Activated T-cell treated with anti-CD3 and anti-CD28 coated beads for 1 hour (primary cell): ENCODE results near the gene SPRY2.
A peak's percentile ranks its signal among the peaks of the same experiment; 100 is the strongest.
"Not testable (repeated sequence)": the region's sequence is repeated elsewhere in the genome, so short reads cannot be mapped to it uniquely, and the experiment has no call there.

Experiments used
- DNase-seq: peaks from one replicate; pipeline ENCODE4 v3.0.0-alpha.2; 2020; ENCODE audit warnings: low read depth

Gene SPRY2

DNA sequence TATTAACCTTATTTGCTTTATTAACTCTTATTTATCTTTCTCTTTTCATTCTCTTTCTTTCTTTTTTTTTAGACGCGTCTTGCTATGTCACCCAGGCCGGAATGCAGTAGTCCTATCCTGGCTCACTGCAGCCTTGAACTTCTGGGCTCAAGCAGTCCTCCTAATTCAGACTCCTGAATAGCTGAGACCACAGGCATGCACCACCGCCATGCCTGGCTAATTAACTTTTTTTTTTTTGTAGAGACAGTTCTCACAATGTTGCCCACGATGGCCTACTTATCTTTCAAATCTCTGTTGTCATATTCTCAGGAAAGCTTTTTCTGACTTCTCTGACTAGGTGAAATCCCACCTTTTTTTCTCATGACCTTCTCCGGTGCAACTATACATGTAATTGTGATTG, 7.8 kb upstream of the SPRY2 start:
- no peak for DNase-seq

DNA sequence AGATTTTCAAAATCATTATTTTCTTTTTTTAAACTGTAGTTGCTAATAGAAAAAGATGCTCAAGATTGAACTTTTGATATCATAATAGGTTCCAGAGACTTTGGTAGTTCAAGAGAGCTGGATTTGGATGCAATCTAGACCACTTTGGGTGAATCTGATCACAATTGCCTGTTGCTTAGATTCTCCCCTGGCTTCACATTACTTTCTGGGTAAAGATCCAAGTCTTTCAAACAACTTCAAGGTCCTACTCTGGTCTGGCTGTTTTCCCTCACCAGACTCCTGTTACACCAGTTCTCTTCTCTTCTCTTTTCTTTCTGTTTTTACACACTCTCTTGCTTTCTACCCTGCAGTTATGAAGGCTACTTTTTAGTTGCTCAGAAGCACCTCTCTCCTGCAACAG, 7.4 kb upstream of the SPRY2 start:
- DNase-seq, result no peak

DNA sequence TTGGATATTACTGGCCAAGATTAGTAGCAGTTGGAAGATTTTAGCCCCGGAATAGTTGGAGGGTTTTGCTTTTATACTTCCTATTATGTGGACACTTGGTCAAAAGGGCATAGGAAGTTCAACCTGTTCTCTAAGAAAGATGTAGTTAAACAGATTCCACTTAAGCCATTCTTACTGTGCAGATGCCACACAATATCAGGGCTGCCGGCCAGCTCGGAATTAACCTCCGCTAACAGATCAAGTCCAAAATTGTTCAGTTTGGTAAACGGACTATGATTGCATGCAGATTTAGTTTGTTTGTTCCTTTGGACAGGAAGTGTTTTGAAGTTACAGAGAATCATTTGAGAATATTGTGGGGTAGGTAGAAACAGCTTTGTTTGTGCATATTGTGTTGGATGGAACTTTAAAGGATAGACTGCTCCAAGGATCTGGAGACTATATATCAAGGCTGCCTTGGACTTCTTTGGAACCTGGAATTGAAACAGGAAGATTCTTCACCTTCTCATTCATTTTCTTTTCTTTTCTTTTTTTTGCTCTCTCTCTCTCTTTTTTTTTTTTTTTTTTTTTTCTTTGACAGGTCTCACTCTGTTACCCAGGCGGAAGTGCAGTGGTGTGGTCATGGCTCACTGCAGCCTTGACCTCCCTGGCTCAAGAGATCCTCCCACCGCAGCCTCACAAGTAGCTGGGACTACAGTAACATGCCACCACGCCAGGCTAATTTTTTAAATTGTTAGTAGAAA, 5.0 kb upstream of the SPRY2 start:
- DNase-seq, result no peak

DNA sequence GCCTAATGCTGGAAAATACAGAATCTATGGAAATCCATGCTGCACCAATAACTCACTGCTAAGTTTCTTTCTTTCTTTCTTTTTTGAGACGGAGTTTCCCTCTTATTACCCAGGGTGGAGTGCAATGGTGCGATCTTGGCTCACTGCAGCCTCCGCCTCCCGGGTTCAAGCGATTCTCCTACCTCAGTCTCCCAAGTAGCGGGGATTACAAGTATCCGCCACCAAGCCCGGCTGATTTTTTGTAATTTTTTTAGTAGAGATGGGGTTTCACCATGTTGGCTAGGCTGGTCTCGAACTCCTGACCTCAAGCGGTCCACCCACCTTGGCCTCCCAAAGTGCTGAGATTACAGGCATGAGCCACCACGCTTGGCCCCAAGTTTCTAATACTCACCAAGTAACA, 3.1 kb upstream of the SPRY2 start:
- DNase-seq, result not testable (repeated sequence)

DNA sequence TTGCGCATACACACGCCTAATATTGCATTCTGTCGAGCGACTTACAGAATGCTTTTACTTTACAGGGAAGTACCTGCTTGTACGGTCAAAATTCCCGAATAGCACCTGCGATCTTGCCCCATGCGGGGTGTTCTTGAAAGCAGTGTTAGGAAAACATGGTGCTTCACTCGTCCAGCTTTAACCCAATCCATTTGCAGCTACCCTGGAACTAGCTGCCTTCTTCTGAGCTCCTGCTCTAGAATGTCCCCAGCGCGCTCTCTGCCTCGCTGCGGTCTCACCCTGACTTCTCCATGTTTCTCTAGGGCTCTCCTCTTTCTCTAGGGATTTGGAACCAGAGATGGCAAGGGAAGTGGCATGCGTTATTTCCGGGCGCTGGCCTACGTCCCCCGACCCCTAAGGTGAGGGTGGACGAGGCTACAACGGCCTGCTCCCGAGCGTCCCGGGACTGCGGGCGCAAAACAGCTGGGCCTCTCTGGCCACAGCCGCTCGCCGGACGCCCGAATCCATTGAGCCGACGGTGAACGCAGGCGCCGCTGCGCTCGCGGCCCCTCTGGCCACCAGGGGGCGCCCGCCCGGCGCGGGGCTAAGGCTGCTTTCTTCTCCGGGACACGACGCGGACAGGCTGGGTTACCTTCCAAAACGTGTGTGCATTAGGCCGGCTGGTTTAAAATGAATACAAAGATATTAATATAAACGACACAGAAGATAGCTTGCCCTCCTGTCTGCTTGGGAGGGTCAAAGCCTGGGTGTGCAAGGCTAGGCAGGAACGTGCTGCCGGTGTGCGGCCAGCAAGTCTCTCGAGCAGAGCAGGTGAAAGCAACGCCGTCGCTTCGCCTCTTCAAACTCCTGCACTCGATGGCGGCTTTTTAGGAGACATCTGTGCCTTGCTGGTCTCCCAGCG, 1.8 kb upstream of the SPRY2 start:
- peak; percentile 60 for DNase-seq

DNA sequence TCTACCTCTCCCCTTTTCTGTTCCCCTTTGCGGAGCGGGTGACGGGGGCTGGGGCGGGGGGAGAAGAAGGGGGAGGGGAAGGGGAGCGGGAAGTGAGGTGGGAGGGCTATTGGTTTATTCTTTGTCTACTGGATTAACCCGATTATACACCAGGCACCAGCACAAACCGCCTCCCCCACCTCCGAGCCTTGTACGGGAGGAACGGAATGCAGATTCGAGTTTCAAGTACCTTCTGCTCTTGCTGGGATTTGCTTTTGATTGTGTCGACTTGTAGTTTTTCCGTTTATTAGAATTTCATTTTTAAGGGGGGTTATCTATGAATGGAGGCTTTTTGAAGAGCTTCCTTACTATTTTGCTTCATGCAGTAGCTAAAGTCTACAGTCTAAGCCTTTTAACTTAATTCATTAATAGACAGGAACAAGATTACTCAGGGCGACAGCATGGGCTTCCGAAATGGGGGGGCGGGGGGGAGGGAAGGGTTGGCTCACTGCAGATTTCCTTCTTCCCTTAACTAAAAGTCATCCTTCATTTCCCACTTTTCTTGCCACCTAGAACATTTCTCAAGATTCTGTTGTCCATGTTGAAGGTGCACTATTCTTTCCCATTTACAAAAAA, 937 bp upstream of the SPRY2 start:
- DNase-seq, result no peak

DNA sequence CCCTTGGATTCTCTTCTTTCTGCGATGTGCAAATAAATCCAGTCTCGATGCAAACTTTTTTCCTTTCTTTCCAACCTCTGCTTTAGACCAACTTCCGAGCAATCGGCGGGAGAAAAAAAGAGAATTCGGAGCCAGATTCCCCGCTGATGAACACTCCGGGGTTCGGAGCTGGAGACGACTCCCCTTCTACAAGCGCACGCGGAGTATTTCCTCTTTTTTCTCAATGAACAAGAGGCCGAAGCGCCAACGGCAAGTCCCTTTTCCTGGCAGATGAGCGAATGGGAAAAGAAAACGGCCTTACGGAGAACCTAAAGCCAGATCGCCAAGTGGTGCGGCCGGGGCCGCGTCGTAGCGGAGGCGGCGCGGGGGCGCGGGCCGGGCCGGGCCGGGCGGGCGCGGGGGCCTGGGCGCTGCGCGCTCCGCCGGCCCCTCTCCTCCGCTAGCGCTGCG, 250 bp downstream of the SPRY2 start:
- DNase-seq, result no peak

DNA sequence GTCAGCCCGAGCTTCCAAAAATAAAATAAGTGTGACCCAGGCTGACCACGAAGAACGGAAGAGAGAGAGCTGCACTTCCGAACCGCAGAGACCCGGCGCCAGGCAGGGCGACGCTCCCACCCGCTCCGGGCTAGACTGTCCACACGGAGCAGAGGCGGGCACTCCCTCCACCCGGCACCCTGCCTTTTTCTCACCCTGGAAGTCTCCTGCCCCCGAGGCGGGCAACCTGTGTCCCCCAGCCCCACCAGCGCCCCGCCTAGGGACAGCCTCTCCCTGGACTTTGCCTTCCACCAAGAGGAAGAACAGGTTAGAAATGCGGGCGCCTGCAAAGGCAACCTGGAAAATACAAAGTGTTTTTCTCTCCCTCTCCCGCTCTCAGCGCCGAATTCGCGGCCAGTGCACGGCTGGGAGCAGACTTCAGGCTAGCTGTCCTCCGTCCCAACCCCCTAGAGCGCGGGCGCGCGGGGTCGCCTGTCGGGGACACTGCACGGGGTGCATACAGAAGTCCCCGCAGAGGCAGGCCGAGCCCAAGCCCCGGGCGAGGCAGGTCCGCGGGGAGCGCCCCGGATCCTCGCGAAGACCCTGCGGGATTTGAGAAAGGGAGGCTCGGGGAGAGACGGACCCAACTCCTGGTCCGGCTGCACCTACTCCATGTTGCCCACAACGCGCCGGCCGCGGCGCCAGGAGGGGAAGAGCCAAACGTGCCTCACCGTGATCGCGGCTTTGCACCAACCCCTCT, 845 bp downstream of the SPRY2 start:
- DNase-seq, result no peak

DNA sequence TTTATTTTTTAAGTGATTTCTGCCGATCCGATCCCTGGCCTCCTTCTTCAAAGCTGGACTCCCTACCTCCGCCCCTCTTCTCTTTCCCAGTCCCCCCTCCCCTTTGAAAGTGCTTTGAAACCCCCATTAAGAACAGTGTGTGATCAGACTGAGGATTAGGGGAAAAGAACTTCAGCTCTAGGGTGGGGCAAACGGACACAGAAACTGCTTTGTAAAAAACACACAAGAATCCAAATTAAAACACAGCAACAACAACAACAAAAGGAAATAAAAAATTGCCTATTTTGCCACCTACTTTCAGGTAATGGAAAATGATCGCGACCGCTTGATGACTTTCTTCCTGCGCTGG, 1.4 kb downstream of the SPRY2 start:
- DNase-seq, result no peak

DNA sequence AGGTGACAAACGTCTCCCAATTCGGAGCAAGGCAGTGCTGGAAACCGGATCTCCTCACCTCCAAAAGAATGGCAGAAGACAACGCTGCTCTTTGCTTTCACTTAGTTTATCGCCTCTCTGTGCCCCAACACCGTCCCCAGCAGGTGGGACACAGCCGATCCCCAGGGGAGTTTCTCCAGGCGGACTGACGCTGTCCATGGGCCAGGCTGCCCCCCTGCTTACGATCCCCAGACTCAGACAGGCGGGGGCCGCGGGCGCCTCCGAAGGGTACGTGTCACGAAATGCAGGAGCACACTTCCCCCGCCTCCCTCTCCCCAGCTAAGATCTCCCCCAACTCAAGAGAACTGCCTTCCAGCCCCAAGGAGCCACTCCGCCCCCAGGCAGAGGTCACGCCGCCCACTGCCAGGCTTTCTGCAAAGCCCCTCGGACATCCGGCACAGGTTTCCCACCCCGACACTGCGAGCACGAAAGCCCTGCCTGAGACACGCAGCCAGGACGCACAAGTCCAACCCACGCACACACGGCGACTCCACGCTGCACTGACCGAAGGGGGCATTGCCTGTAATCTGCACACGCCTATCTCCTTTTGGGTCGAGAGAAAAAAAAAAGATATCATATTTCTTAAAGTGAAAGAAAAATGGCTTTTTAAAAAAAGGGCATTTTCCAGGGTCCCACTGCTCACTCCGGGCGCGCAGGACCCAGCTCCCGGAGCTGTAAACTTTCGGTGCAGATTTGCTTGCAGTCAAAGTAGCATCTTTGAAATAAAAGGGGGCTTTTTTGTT, 2.0 kb downstream of the SPRY2 start:
- no peak for DNase-seq

DNA sequence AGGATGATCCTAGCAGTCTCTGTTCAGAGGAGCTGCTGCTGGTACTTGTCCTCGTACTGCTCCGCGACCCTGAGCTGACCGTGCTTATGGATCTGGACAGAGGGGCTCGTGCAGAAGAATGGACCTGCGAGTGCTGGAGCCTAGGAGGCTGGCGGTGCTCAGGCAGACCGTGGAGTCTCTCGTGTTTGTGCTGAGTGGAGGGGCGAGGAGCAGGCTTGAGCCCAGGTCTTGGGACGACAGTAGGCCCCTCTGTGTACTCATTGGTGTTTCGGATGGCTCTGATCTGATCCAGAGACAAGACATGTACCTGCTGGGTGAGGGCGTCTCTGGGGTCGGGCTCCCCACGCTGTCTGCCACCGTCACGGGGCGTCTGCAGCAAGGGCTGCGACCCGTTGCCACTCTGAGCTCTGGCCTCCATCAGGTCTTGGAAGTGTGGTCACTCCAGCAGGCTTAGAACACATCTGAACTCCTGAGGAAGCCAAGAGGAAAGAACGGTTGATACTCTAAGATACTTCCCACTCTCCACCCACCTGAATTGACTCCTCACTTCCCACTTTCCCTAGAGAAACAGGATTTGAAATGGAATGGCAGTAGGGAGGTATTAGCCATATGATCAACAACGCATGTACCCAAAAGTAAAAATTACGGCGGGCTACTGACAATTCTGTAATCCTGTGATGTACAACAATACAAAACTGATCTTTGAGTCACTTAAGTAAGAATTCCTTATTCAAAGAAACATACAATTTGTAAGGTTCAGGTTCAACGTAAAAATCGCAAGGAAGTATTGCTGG, 3.4 kb downstream of the SPRY2 start:
- DNase-seq, result no peak

DNA sequence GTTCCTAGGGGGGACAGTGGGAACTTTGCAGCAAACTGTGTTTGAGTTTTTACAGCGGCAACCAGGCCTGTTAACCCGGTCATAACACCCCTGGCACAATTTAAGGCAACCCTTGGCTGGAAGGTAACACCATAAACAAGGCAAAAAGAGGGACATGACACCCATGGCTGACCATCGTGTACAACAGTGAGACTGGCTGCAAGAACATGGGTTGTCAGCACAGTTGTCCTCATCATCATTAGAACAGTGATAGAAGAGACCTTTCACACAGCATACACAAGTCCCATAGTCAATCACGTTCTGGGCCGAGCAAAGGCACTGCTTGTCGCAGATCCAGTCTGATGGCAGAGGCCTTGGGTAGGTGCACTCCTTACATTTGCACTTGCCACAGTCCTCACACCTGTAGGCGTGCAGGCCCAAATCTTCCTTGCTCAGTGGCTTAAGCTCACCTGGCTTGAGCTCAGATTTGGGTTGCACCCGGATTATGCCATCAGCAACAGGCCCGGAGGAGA, 4.1 kb downstream of the SPRY2 start:
- DNase-seq, result no peak

DNA sequence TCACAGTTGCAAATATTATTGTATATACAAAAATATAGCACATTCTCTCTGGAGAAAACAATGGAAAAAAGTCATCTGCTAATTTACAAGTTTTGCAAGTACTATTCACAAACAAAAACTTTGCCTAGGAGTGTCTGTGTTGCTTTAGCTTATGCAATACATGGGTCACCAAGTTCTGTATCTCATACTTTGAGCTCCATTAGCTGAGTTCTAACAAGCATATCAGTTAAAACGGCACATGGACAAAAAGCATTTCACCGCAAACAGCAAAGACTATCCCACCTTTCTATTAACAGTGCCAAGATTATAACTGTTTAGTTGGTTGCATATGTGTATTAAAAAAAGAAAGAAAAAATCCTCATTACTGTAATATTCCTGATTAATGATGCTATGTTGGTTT, 4.6 kb downstream of the SPRY2 start:
- DNase-seq, result no peak

DNA sequence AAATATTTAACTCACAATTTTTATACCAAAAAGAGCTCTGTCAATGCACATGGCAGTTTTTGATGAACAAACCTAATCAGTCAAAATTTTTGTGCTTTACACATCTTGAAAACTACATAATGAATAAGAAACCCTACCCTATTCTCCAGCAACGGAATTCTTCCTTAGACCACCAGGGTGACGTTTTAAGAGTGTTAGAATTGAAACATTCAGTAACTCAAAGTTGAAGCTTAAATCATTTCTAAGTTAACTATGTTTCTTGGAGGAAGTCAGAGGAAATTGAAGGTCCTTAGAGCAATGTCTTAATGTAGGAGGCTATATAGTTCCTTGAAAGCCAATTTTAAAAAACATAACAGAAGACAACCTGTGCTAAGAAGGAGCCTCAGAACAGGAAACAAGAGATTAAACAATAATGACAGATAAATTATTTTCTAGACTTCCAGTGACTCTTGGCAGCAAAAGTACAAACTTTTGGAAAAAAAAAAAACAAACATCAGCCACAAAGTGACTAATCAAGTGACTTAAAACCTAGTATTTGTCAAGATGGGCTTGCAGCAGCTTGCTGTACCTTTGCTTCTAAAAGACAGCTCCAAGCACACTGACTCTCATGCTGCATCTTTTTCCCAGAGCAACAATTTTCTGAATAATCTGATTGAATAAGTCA, 6.2 kb downstream of the SPRY2 start:
- no peak for DNase-seq

DNA sequence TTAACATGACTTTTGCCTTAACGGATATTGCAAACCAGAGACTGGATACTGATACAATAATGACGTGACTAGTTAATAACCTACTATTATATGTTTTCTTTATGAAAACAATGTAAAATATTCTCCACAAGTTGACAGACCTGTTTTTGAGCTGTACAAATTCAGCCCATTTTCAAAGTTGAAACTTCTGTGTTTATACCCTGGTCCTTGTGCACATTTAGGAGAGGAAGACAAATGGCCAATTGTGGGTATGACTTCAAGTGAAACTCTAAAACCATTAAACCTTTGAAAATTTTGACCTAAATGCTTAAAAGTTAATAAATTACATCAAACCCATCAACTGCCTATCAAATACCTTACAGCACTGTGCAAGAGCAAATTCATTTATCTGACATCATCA, 8.9 kb downstream of the SPRY2 start:
- no peak for DNase-seq

DNA sequence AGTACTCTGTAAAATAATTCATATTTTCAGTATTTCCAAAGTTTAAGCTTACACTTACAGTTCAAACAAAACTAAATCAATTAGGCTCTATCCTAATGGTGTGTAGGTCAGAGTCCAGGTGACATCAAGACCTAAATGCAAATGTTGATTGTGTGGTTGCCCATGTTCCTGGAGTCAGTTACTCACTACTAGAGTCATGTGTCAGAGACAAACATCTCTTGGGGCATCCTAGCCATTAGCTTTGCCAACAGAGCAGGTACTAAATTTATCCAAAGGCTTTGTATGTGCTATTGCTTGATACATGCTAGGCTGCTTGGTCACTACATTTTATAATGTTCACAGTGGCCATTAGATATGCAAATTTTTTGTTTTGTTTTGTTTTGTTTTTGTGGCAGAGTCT, 11.7 kb downstream of the SPRY2 start:
- DNase-seq, result no peak

DNA sequence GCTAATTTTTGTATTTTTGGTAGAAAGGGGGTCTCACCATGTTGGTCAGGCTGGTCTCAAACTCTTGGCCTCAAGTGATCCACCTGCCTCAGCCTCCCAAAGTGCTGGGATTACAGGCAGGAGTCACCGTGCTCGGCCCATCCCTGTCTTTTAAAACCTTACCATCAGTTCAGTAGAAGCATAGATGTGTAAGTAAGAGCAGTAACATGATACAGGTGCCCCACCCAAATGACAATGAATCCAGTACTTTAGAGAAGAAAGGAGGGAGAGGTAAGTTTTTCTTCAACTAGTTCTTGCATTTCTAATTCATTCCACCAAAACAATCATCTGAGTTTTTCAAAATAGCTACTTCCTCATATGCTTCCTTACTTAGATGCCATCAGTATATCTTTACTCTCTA, 21.9 kb downstream of the SPRY2 start:
- DNase-seq, result no peak

DNA sequence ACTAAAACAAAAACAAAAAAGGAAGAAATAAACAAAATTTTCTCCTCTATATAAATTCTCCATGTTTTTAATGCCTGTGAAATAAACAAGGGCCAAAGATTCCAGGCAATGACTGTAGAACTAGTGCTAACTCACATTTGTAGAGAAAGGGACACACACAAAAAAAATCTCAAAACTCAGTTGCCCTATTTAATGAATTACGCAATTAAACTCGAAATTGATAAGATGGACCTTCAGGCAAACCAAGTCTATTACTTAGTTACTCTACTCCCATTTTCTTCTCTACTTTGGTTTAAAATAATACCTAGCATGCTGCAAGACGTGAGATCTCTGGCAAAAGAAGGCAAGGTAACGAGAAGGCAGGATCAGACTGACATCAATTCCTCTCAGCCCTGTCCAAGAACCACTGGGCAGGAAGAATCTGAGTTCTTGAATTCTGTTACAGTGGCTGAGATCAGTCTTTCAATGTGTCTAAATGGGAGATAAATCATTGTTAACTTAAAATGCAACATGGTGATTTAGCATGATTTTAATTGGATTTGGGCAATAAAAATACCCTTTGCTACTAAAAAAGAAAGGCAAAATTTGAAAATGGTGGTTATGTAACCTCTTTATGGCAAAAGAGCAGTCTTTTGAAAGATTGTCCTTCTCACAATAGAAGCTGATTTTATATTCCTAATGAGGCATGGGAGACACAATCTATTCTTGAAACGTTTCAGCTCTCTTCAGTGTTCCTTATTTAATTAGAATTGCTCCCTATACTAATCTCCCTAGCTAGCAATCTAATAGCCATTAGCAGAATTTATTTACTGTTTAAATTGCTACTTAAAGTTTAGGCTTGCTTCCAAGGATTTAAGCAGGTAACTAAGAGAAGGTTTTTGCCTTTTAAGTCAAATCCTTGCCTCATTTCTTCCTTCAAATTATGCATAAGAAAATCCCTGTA, 25.9 kb downstream of the SPRY2 start:
- DNase-seq, result no peak
